Measurements from ENCODE around the gene NFYA.

Gene NFYA

DNA sequence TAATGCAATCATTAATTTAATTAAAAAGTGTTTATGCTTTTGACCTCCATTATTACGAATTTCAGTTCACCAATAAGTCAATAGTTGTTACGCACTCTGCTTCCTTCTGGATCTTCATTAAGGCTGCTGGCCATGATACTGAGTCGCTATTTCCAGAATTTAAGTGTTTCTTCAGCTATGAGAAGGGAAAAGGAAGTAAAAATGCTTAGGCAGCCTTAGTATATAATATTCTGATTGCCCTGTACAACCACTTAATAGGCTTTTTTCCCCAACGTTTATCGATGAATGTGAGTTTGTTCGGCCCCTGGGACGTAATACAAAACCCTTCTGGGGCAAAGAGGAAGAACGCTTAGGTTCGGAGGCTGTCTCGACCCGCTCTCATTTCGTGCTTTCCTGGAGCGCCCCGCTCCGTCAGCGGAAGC lies 1.3 kb upstream of the NFYA start:
- peak overlapping the region; percentile 99 for H3K27ac ChIP-seq
- H3K9me3 ChIP-seq: no peaks in the 10 kb centered on the region
- H3K9ac ChIP-seq: peak overlapping the region; percentile 97
- peaks cover 35% of the 10 kb centered on the region for H4K20me1 ChIP-seq
- peaks cover 37% of the 10 kb centered on the region for H3K4me1 ChIP-seq
- H3K36me3 ChIP-seq: peaks cover 23% of the 10 kb centered on the region
- H3K4me3 ChIP-seq: peak overlapping the region; percentile 93
- H3K4me2 ChIP-seq: peak overlapping the region; percentile 85
- TF ChIP-seq Cebpa-rat (IDR thresholded peaks at IDR 0.05): no peak
- H3K27me3 ChIP-seq: no peaks in the 10 kb centered on the region

DNA sequence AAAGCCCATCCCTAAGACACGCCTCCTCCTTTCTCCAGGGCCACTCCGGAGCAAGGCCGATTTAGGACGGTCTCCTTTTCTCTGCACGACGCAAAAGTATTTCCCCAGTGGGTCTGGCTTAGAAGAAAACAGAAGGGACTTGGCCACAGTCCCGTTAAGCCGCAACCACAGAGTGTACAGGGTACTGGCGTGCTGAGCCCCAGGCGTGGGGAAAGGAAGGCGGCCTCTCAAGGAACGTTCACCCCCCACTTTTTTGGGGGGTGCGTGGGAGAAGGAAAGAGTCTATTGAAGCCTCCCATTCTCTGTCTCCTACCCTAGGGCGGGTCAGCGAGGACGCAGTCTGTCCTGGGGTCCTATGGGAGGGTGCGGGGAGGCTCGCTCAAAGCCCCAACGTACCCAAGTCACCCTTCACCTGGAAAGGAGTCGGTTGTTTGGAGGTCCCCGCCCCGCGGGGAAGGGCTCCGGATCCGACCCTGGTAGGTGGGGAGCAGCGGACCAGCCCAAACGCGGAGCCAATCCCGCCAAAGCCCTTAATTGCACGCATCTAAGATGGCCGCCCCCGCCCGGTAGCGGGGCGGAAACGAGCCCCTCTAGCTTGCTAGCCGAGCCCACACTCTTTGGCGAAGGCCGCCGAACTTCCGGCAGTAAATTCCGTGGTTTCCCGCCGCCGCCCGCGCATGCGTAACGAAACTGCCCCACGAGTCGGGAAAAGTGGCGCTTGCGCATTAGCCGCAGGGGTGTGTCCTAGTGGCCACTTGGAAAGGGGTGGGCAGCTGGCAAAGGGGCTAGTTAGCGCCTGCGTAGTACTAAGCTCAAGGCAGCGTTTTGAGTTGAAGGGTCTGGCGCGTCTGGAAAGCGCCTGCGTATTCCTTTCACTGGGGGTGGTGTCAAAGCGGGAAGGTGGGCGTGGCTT lies 595 bp upstream of the NFYA start, which contains the start of gene OARD1:
Gene OARD1, minus strand, starts transcription at position 434 of the 913 bp plus-strand sequence. CDS start 722 bp downstream, outside the sequence.
- TF ChIP-seq Cebpa-rat (IDR thresholded peaks at IDR 0.05): no peak

DNA sequence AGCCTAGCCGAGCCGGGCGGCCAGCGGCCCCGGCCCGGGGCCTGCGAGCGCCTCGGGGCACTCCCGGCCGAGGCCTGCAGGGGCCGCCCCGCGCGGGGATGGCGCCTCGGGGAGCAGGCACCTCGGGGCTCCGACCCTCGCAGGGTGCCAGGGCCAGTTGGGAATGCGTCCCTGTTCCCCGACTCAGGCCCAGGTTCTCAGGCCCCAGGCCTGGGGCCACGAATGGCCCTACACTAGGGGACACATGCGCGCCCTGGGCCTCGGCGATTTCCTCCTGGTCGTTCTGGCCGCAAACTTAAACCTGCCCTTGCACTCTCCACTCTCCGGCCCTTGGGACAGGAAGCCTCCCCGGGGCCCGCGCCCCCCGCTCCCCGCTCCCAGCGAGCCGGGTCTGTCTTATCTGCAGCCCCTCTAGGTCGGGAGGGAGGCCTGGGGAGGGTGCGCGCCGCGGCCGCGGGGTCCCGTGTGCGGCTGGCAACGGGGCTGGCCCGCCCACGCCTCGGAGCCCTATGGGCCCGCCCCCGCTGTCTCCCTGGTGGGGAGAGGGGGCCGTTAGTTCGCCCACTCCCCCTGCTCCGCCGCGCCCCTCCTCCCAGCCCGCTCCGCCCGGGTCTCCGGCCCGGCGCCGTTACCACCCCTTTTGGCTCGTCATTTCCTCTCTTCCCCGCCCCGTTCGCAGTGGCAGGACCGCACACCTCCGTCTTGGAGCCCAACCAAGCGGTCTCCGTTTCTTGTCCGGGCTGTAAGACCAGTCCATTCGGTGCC lies 611 bp downstream of the NFYA start:
- no peak for TF ChIP-seq Cebpa-rat (IDR thresholded peaks at IDR 0.05)
- peak overlapping the region; percentile 97 for H3K4me2 ChIP-seq
- peak overlapping the region; percentile 93 for H3K4me3 ChIP-seq
- H3K36me3 ChIP-seq: peaks cover 17% of the 10 kb centered on the region; the same call in 1 of the 2 replicates
- H3K27me3 ChIP-seq: no peaks in the 10 kb centered on the region
- H4K20me1 ChIP-seq: peaks cover 53% of the 10 kb centered on the region
- H3K27ac ChIP-seq: peak overlapping the region; percentile 99
- H3K4me1 ChIP-seq: peaks cover 54% of the 10 kb centered on the region
- H3K9me3 ChIP-seq: no peaks in the 10 kb centered on the region
- H3K9ac ChIP-seq: peak overlapping the region; percentile 97

More for the DNA sequence above, 595 bp upstream of the NFYA start, which contains the start of gene OARD1:
- Histone ChIP-seq H3K27ac (peak within 1 kb of the TSS; percentile 99), H4K20me1 (peaks cover 41% of the 10 kb centered on the region), H3K36me3 (peaks cover 23% of the 10 kb centered on the region), H3K9me3 (no peaks in the 10 kb centered on the region), H3K9ac (peak within 1 kb of the TSS; percentile 97), H3K27me3 (no peaks in the 10 kb centered on the region), H3K4me2 (peak within 1 kb of the TSS; percentile 97), H3K4me3 (peak within 1 kb of the TSS; percentile 93), H3K4me1 (peaks cover 42% of the 10 kb centered on the region)

DNA sequence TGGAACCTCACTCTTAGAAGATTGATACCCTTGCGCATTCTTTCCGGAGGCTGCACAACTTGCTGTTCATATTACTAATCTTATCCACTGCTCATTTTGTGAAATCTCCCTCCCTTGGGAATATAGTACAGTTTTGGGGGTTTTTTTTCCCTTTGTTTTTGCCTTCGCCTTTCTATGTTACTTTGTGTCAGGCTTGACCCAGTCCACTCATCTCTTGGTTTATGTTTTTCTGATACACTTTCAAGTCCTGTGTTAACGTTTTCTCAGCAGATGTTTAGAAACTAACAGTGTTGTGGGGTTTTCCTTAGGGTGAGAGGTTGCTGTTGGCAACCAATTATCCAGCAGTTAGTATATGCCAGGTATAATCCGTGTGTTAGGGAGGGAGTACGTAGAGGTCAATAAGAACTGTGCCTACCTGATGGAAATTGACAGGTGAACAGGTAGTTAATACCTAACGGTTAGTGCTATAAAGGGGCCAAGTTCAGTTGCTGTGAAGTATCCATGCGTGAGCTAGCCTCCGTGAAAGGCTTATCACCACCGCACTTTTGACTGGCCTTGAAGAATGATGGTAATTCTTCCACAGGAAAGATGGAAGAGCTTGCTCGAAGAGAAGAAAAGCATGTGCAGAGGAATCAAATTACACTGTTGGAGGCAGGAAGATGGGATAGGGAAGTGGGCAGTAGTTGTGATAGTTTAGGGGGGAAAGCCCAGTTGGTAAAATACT lies 1.4 kb downstream of the NFYA start:
- H4K20me1 ChIP-seq: peaks cover 61% of the 10 kb centered on the region
- H3K9me3 ChIP-seq: no peaks in the 10 kb centered on the region
- H3K27ac ChIP-seq: peak overlapping the region; percentile 99
- TF ChIP-seq Cebpa-rat (IDR thresholded peaks at IDR 0.05): no peak
- H3K4me1 ChIP-seq: peaks cover 62% of the 10 kb centered on the region
- peak overlapping the region; percentile 97 for H3K4me2 ChIP-seq
- peaks cover 21% of the 10 kb centered on the region for H3K36me3 ChIP-seq
- peak overlapping the region; percentile 97 for H3K9ac ChIP-seq
- H3K4me3 ChIP-seq: peak overlapping the region; percentile 93
- H3K27me3 ChIP-seq: no peaks in the 10 kb centered on the region

DNA sequence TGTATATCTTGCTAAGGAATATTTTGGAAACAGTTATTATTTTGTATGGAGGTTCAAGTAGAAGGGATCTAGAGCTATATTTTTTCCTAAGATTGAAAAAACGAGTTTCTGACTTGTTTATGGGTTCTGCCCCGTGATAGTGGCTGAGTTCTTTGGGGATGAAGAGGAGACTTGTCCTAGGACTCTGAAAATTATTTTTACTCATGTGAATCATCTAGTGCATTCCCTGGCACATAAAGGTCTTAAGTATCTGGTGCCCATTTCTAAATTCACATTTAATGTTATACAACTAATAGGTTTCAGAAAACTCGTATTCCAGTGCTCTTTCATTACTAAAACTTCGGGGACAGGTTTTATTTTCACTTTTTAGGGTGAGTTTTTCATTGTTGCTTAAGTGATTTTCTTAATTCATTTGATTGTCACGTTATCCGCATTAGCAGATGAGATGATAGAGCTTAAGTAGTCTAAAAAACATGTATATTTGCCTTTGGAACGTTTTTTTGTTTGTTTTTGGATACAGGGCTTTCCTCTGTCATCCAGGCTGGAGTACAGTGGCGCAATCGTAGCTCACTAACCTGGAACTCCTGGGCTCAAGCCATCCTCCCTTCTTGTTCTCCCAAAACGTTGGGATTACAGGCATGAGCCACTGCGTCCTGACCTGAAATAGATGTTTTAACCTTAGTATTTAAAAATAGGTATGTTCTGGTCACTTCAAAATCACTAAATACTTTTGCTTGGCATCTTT lies 2.1 kb downstream of the NFYA start:
- Histone ChIP-seq H3K27me3 (no peaks in the 10 kb centered on the region), H3K4me3 (peak overlapping the region; percentile 93), H3K4me2 (peak overlapping the region; percentile 97), H3K36me3 (peaks cover 28% of the 10 kb centered on the region), H3K9ac (peak overlapping the region; percentile 97), H3K4me1 (peaks cover 69% of the 10 kb centered on the region), H4K20me1 (peaks cover 68% of the 10 kb centered on the region), H3K27ac (peak overlapping the region; percentile 99; the same call in 1 of the 2 replicates), H3K9me3 (no peaks in the 10 kb centered on the region)
- no peak for TF ChIP-seq Cebpa-rat (IDR thresholded peaks at IDR 0.05)

DNA sequence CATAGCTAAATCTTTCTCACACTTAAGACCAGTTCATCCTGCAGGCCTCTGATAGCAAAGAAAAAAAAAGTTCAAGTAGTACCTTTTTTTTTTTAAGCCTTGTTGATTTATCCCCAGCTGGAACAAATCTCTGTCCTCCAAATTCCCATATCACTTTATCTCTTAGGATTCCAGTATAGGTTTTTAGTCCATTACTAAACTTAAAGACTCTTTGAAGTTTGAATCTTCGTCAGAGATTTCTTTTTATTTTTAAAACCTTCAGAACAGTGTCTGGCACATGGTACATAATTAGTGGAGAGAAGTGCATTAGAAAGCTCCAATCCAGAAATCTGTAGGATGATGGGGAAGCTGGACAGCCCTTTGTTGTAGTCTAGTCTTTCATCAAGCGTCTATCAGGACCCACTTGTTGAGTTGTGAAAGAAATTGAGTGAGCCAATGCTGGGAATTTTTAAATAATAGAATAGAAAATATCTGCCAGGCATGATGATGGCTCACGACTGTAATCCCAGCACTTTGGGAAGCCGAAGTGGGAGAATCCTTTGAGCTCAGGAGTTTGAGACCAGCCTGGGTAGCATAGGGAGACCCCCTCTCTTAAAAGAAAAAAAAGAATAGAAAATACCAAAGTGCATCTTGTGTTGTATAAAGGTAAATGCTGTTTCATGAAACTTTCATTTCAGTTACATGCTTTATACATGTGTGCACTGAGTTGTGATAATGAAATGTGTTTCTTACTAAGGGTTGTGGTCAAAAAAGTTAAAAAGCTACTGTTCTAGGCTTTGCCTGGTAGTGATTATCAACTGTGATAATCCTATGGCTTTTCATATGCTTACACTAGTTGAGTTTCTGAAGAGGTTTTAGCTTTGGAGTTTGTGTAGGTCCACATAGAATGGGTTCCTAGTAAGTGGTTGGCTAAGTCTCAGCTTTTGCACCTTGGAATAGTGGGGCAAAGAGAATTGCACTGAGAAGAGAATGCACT lies 3.2 kb downstream of the NFYA start:
- no peak for TF ChIP-seq Cebpa-rat (IDR thresholded peaks at IDR 0.05)
- Histone ChIP-seq H3K27ac (no peak overlapping the region), H3K27me3 (no peaks in the 10 kb centered on the region), H3K9ac (no peak overlapping the region), H3K4me1 (peaks cover 72% of the 10 kb centered on the region), H3K4me2 (peak overlapping the region; percentile 97), H3K36me3 (peaks cover 39% of the 10 kb centered on the region), H3K9me3 (no peaks in the 10 kb centered on the region), H3K4me3 (no peak overlapping the region), H4K20me1 (peaks cover 79% of the 10 kb centered on the region)

DNA sequence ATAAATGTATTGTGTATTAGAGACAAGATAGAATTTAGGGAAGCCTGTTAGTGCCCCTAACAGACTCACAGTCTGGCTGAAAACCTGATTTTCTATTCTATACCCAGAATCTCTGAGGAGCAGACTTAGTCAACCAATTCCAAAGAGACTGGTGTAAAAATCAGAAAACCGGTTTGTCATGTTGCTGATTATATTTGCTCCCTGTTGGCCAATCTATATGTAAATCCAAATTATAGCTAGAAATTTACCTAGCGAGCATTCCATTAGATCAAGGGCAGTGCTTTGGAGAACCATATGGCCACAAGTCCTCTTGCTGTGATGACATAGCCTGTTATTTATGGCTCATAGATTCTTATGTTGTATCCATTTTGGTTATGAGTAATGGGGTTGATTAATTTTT lies 4.8 kb downstream of the NFYA start:
- TF ChIP-seq Cebpa-rat (IDR thresholded peaks at IDR 0.05): no peak
- H3K4me3 ChIP-seq: no peak overlapping the region
- peaks cover 68% of the 10 kb centered on the region for H3K4me1 ChIP-seq
- H3K9ac ChIP-seq: no peak overlapping the region
- no peaks in the 10 kb centered on the region for H3K27me3 ChIP-seq
- H3K4me2 ChIP-seq: peak overlapping the region; percentile 10; the same call in 1 of the 2 replicates
- no peak overlapping the region for H3K27ac ChIP-seq
- H3K36me3 ChIP-seq: peaks cover 55% of the 10 kb centered on the region
- H3K9me3 ChIP-seq: no peaks in the 10 kb centered on the region
- H4K20me1 ChIP-seq: peaks cover 95% of the 10 kb centered on the region

DNA sequence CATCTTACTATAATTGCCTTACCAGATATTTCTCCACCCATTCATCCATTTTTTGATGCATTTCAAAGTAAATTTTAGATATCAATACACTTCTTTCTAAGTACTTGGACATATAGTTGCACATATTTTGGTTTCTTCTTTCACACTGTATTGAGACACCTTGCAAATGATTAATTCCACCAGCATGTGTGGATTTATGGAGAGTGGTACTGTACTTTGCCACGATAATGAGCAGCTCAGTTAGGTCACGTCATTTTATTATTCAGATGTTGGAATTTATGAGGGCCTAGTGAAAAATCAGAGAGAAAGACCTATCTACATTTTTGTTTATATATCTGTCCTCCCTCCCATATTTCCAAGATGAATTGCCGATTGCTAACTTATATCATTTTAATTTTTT lies 5.3 kb downstream of the NFYA start:
- TF ChIP-seq Cebpa-rat (IDR thresholded peaks at IDR 0.05): no peak
- H3K4me2 ChIP-seq: no peak overlapping the region
- peaks cover 60% of the 10 kb centered on the region for H3K36me3 ChIP-seq
- H3K27me3 ChIP-seq: no peaks in the 10 kb centered on the region
- H4K20me1 ChIP-seq: peaks cover 100% of the 10 kb centered on the region
- H3K27ac ChIP-seq: no peak overlapping the region
- peaks cover 68% of the 10 kb centered on the region for H3K4me1 ChIP-seq
- H3K9me3 ChIP-seq: no peaks in the 10 kb centered on the region
- H3K4me3 ChIP-seq: no peak overlapping the region
- H3K9ac ChIP-seq: no peak overlapping the region

Data from BLaER1 (cell line).